HG02884 (cell line): ENCODE results near the gene SPANXC.
"Not testable (repeated sequence)": the region's sequence is repeated elsewhere in the genome, so short reads cannot be mapped to it uniquely, and the experiment has no call there.

ENCODE experiments used
- ATAC-seq: cut with Tn5 transposase; IDR thresholded peaks from one replicate; pipeline ENCODE4 v1.9.1; 2021; ENCODE audit warnings: mild to moderate bottlenecking, moderate library complexity; ENCODE audit not compliant: unreplicated experiment

SPANXC gene

GRCh38 chrX:141242417-141242816 lies at the start of gene SPANXC:
Gene SPANXC (minus strand): TSS chrX:141242517. CDS start chrX:141242457, 60 bp downstream.
- not testable (repeated sequence) for ATAC-seq

DNA sequence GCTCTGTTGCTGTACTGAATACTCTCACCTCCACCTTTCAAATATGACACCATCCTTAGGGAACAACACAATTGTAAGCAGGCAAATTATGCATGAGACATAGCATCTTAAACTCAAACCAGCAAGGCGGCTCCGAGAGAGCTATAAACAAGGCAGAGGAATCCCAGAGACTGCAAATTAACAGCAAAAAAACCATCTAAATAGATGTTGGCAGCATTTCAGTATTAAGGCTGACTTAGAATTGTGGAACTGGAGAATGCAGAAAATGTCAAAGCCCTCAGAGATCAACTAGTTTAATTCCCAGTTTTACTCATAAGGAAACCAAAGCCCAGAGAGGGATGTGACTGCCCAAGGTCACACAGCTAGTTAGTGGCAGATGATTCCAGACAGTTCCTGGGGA lies 37.2 kb upstream of the SPANXC start:
- no peak for ATAC-seq

GRCh38 chrX:141278306-141278705 lies 36.0 kb upstream of the SPANXC start:
- ATAC-seq, result no peak

- no peak for ATAC-seq
Observed at GRCh38 chrX:141258080-141258479, 15.8 kb upstream of the SPANXC start.

DNA sequence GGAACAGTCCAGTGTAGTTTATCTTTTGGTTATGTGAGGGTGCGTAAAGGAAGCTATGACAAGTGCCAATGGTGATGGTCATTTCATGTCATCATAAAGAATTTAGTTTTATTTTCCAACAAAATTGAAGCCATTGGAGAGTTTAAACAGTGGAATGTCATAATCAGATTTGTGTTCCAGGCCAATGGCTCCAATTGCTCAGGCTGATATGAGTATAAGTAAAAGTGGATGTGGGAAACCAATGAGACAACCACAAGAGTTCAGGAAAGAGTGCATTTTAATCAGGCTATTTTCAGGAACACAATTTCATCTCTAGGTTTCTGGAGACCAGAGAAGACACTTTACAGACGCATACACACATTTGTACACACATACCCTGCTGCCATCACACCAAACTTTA lies 20.7 kb downstream of the SPANXC start:
- no peak for ATAC-seq

GRCh38 chrX:141220342-141221008 lies 21.8 kb downstream of the SPANXC start:
- no peak for ATAC-seq

DNA sequence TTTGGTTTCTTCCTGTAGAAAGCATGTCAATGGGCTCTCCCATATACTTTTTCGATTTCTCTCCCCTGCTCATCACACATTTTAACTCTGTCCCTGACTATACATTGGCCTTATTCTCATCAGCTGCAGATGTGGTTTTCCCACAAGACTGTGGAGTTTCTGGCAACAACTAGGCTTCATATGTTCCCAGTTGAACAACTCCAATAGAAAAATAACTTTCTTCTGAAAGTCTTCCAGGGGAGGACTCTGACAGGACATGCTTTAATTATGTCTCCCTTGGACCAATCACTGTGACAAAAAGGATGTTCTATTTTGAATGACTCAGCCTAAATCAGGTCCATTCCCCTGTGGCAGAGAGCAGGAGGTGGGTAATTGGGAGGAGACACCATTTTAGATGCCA lies 28.1 kb downstream of the SPANXC start:
- no peak for ATAC-seq

GRCh38 chrX:141201962-141202361 lies 40.4 kb downstream of the SPANXC start:
- no peak for ATAC-seq
